NCI-H128 (cell line): ENCODE measurements around the gene ICAM4.

Experiments used
- DNase-seq: peaks from one replicate; lab custom pipeline; 2025; ENCODE audit not compliant: unreplicated experiment; lab: John Stamatoyannopoulos, UW

The ICAM4 gene

DNA sequence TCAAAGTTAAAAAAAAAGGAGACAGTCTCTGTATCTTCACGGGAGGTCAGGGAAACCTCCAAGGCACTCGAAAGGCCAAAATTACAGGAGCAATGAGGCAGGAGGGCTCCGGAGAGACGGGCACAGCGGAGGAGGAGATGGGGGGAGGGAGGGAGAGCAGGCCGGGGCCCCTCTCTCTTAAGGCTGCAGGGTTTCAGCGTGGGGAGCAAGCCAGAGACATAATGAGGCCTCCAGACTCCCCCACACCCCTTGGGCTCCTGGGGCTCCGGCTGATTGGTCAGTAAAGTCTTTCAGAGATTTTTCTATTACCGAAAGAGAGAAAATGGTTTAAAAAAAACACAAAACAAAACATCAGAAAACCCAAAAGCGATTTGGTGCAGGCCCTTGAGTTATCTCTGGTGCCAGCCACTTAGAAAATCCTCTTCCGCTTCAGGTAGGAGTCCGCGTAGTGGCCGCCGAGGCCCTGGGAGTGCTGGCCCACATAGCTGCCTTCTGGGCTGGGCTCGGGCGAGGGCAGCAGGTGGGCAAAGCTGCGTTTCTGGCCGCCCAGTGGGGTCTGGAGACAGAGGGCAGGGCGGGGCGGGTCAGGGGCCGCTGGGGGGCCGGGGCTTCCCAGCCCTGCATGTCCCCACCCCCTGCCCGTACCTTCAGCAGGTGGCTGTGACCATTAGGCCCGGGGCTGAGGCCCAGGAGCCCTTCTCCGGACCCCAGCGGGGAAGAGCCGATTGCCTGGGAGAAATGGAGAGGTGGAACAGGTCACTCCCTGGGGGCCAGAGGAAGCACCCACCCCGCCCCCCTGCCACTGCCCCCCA, 30.5 kb downstream of the ICAM4 start:
- no peak for DNase-seq

DNA sequence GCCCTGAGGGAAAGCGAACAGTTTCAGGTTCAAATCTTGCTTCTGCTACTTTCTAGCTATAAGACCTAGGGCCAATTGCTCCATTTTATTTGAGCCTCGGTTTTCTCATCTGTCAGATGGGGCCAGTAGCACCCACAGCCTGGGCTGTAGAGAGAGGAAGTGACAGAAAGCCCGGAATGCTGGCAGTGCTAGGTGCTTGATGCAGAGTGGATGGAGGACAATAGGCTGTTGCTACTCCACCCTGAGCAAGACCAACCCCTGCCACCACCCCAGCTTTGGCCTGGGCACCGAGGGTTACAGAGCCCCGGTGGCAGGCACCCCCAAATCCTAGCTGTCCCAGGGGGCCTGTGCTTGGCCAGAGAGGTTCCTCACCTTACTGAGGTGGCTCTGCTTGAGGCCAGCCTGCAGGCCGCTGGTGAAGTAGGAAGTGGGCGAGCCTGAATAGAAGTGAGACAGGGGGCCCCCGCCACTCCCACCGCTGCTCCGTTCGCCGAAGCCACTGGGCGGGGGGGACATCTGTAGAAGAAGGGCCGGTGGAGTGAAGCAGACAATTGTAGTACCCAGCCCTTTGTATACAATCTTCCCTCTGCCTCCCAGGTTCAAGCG, 31.2 kb downstream of the ICAM4 start:
- DNase-seq, result no peak

DNA sequence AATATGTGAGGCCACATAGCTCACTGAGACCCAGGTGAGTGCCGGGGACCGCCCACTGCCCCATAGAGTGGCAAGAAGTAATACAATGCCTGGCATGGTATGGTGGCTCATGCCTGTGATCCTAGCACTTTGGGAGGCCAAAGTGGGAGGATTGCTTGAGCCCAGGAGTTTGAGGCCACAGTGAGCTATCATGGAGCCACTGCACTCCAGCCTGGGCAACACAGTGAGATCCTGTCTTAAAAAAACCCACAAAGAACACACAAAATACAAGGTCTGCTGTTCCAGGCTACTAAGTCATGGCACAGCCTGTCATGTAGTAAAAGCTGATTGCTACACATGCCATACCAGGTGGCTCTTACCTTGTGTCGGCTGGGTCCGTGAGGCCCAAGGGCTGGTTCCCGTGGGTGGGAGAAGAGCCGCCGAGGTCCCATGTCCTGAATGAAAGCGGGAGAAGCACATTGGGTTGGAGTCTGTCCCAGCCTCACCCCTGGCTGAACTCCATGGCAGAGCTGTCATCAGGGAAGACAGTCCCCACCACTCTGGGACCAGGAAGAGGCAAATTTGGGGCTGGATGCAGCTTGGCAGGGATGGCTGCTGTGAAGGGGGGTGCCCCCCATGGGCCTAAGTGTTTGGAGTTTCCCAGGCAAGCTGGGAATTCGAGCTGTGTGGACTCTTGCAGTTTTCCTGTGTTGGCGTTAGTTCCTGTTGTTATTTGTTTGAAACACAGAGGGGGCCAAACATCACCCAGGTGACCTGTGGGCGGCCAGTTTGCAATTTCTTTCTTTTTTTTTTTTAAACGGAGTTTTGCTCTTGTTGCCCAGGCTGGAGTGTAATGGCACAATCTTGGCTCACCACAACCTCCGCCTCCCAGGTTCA, 32.3 kb downstream of the ICAM4 start:
- DNase-seq, result no peak

DNA sequence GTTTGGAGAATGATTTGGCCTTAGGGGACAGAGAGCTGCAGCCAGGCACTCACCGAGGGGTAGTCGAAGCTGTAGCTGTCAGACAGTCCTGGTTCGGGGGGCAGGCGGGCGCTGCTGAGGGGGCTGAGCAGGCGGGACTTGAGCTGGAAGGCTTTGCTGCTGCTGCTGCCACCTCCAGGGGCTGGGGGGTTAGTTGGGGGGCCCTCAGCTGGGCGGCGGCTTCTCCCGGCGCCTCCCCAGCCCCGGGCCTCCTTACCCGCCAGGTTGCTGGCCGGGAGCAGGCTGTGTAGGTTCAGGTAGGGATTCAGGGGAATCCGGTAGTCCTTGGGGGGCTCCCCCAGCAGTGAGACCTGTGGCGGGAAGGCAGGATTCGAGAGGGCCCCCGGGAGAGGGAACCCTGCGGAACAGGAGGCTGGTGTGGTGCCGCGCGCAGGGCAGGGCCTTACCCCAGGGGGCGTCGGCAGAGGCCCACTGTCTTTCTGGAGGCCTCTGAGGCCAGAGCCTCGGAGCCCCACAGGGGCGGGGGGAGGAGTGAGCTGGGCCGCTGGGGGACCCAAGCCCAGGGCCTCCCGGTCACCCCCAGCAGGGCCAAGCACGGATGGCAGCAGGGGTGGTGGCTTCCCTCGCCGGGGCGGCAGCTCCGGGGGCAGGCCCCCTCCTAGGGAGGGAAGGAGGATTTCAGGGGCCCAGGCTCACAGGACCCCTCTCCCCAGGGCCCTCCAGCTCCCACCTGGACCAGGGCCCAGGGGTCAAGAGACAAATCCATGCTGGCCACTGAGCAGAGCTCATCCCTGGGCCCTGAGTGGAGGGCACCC, 34.1 kb downstream of the ICAM4 start:
- no peak for DNase-seq

DNA sequence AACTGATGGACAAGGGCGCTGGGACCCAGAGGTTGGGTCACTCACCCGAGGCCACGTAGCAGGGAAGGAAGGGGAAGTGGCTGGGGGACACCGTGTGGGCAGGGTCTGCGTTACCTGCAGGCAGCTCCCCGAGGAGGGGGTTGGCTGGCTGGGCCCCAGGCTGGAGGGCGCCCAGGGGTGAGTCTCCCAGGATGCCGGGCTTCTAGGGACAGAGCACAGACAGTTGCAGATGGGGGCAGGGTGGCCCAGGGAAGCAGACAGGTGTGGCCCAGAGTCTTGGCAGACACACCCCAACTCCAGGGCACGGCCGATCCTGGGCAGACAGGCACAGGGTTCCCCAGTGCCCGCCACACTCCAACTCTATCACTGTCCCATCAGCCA, 34.7 kb downstream of the ICAM4 start:
- DNase-seq, result no peak

DNA sequence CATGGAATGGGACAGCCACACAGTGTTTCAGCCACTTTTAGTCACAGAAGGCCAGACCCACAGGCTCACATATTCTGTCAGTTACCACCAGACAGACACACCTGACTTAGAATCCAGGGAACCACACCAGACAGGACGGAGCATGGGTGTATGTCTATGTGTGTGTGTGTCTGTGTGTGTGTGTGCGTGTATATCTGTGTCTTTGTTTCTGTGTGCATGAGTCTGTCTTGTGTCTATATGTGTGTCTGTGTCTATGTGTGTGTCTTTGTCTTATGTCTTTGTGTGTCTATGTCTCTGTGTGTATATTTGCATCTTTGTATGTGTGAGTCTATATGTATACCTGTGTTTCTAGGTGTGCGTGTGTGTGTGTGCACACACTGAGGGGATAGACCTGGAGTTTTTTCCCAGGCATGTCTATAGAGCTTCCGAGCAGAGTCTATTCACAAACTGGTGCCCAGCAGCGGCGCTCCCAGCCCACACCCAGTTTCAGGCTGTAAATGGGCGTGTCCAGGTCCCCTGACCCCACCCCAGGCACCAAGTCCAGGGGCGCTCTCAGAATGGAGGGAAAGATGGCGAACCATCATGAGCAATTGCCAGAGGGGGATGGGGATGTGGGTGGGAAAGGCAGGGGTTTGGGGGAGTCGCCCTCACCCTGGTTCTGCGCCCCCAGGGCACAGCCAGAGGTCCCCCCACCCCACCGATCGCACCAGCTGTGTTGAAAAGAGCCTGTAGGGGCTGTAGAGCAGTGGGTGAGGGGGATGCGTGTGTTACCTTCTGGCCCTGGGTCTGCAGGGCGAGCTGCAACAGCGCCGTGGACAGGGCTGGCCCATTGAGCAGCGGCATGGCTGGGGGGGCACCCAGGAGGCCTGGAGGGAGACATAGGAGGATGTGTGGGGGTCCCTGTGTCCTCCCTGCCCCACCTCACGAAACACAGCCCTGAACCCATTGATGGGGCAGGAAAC, 35.4 kb downstream of the ICAM4 start:
- no peak for DNase-seq

DNA sequence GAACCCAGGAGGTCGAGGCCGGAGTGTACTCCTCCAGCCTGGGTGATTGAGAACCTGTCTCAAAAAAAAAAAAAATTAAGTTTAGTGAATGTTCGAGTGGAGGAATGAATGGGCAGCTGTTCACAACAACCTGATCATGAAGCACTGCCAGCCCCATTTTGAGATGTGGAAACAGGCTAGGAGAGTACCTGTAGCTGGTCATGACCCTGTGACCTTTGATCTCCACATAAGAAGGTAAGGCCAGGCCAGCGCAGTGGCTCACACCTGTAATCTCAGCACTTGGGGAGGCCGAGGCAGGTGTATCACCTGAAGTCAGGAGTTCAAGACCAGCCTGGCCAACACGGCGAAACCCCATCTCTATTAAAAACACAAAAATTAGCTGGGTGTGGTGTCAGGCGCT, 39.0 kb downstream of the ICAM4 start:
- no peak for DNase-seq

DNA sequence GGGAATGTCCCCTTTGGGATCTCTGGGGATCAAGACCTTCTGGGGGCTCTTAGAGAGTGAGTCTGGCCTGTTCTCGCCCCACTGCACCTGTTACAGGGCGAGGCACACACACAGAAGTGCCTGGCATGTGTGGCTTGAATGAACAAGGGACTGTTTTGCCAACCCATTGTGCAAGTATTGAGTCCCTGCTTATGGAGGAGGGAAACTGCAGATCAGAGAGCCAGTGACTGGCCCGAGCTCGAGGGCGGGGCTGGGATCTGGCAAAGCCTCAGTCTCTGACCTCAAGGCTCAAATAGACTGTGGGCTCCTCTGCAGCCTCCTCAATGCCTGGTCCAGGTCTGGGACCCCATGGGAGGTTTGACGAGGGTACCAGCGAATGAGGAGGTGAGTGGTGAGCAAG, 41.0 kb downstream of the ICAM4 start:
- no peak for DNase-seq

DNA sequence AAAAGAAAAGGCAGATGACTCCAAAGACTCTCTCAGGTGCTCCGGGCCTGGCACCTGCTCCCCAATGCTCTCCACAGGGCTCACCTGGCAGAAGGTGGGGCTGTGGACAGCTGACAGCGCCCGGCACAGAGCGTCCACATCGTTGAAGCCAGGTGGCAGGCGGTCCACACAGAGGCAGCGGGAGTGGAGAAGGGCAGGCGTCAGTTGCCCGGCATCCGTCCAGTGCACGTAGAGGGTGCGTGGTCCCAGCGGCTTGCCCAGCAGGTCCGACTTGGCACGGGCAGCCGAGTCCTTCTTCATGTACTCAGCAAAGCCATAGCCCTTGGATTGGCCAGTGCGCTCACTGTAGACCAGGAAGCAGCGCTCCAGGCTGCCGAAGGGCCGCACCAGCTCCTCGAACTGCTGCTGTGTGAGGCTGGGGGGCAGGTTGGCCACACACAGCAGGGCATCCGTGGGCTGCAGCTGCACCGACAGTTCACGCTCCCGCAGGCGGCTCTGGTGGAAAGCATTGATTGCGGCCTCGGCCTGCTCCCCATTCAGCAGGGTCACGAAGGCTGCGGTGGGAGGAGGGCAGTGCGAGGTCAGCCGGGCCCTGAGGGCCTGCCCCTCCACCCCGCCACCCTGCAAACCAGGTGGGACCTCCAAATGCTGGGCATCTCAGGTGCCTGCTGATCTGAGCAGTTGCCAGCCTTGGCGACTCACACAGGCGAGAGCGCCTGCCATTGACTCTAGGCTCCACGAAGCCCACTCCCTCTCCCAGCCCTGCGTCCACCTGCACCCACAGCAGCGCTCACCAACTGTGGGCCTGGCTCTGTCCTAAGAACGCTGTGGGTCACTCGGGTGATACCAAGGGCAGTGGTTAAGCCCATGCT, 42.0 kb downstream of the ICAM4 start:
- no peak for DNase-seq

DNA sequence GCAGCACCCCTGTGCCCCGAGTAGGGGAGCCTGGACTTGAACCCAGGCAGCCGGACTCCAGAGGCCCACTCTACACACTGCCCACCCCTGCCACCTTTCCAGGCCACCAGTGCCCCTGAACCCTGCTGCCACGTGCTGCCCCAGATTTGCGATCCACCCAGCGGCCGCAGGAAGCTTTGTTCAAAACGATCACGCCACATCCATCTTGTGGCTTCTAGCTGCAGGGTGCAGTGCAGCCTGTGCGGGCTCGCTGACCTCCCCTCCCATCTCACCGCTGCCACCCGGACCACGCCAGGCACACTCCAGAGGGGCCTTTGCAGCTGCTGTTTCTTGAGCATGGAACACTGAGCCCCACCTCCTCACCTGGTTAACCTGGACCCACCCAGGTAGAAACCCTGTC, 42.8 kb downstream of the ICAM4 start:
- DNase-seq, result no peak

DNA sequence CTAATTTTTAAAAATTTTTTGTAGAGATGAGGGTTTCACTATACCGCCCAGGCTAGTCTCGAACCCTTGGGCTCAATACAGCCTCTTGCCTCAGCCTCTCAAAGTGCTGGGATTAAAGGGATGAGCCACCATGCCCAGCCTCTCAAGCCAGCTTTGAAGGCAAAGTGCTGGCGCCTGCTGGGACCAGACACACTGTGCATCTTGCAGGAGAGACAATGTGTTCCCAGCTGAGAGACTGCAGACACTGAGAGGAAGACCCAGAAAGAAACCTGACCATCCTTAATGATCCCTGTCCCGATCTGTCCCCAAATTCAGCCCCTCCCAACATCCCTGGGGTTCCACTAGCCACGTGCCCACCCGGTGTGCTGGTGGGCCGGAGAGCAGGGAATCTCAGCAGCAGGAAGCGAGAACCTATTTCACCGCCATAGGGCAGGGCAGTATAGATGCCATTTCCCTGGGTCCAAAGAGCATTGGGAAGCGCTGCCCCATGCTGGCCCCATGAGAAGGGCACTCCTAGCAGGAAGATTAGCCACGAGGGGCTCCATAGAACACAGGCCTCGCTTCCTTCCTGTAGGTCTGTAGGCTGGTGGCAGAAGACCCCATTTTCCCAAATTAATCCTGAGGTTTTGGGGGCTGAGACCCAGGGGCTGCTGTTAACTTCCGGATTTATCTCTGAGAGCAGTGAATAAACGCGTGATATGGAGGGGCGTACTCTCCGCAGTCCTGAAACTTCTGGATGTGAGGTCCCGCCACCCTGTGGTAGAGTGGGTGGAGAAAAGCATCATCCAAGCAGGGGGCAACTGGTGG, 45.6 kb downstream of the ICAM4 start:
- DNase-seq, result no peak

DNA sequence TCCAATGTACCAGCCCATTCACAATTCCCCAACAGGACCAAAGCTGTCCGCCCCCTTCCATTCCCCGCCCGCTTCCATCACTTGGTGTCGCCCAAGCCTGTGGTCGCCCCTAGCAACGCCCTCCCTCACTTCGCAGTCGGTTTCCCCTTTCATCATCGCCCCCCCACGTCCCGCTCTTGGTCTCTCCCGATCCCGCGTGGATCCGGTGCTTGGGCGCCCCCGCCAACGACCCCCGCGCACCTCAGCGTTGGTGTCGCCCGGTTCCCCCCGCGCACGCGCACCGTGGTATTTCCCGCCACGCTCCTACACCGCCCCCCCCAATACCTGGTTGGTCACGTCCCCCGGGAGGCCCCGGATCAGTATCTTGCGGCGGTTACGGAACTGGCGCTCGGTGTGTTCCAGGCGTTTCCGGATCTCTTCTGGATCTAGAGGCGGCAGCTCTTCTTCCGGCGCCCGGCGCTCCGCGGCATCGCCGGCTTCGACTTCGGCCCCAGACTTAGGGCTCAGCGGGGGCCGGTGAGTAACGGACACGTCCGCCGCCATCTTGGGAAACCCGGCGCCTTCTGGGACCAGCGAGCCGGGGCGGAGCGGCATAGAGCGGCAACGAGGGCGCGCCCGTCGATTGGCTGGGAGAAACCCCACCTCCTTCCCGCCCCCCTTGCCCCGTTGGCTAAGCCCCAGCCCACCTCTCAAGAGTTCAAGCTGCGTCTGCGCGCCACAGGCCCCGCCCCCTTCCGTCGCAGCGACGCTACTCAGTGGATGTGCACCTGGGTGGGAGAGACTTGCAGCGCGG, 46.4 kb downstream of the ICAM4 start, which contains the start of gene RAVER1:
Gene RAVER1, minus strand, starts transcription at position 565 of the 793 bp plus-strand sequence. Its CDS starts 22 bp downstream, at position 543.
- peak; percentile 92 for DNase-seq

DNA sequence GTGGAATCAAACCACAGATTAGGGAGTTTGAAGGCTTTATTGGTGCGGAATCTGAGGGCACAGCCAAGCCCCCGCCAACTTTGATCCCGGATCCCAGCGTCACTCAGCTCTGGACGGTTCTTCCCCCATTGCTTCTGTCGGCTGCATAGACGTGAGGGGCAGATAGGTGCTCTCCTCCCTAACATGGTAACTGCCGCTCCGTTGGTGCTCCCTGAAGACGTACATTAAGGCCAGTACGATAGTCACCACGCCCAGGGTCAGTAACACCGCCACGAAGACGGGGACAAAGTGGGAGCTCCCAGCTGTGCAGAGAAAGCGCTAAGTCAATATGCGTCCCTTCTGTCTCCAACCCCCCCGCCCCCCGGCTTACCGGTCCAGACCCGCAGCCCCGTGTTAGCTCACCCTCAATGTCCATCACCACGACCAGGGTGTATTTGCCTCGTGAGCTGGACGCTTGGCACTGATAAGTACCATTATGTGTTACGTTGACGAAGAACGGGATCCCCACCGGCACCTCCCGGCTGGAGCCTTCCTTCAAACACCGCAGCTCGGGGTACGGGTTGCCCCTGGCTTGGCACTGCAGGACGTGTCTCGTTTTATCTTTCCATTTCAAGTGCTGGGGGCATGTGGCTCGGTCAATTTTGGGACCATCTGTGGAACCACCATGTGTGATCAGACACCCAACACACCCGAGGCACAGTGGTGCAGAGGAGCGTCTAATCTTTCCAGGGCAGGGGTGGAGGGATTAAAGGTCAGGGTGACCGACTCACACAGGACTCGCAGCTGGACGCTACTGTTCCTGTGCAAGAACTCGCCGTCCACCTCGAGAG, 47.2 kb downstream of the ICAM4 start:
- DNase-seq, result no peak

DNA sequence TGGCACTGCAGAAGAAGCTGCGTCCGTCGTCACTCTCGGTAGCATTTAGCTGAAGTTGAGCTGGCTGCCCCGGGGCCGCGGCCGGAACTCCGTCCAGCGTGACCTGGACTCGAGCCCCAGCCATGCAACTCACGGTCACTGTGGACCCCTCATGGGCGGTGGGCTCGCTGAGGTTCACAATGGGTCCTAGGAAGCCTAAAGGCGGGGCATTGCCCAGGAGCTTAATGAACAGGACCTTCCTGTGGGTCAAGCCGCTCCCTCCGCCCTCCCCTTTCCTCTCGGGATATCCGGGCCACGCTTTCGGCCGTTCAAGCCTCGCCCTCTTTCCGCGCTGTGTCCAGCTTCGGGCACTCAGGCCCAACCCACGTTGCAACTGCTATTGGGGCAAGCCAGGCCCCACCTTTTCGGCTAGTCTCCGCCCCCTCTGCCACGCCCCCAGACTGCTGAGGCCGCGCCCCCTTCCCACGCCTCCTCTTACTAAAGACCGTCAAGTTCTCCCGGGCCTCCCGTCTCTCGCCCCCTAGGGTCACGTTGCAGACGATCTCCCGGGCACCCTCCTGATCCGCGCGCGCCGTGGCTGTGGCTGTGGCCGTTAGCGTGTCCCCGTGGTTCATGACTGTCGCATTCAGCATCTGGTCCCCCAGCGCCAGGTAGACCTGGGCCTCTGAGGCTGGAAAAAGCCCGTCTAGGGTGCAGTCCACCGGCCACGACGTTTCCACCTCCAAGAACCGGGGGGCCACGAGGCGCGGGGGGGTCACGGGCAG, 48.0 kb downstream of the ICAM4 start:
- DNase-seq, result no peak

DNA sequence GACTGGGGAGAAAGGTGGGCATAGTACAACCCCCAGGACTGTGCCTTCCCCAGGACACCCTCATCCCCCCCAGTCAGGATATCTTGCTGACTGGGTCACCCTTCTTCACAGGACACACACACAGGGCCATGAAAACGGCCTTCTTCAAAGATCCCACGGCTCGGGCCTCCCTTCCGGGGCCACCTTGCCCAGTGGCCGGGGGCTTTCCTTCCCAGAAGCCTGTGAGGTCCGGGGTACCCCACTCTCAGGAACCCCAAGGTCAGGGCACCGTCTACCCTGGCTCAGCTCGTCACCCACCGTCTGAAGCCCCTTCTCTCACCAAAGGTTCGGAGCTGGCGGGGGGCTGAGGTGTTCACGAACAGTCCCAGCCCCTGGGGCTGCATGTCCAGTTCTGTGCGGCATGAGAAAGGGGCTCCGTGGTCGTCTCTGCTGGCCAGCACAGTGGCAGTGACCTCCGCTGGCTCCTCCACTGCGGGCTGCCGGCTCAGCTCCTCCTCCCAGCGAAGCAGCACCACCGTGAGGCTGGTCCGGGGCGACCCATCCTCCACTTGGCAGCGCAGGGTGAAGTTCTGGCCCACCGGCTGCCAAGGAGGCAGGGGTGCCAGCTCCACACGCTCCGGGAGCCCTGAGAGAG, 48.7 kb downstream of the ICAM4 start:
- DNase-seq, result no peak
